ENCODE measurements around the gene SPTLC2. TPM values are rescaled to one million over a fixed set of nuclear protein-coding genes. Genes with fewer than 3 reads are reported as not detected.

The SPTLC2 gene
- total RNA-seq, 1 experiment from 2014 or later, result 32.6 TPM

GRCh38 chr14:77642407-77642806 lies 26.0 kb upstream of the SPTLC2 start:
- Histone ChIP-seq H3K4me2 (ENCODE audit: insufficient read depth, insufficient read length, low read length) (no peak overlapping the region), H3T11ph (ENCODE audit: low read length) (no peak overlapping the region), H3K27me3 (ENCODE audit: insufficient read depth, low read length) (no peaks in the 10 kb centered on the region), H3K56ac (ENCODE audit: insufficient read length, low read depth, low read length) (no peak overlapping the region), H2AK5ac (ENCODE audit: insufficient read length, low read length) (no peak overlapping the region), H3K4ac (ENCODE audit: low read depth, low read length) (no peak overlapping the region), H3K14ac (ENCODE audit: insufficient read depth, low read length) (no peak overlapping the region), H3K18ac (ENCODE audit: insufficient read length, low read depth, low read length) (no peak overlapping the region), H3K4me1 (ENCODE audit: insufficient read depth, low read length) (no peaks in the 10 kb centered on the region), H4K20me1 (ENCODE audit: control insufficient read depth, insufficient read depth, insufficient read length) (no peaks in the 10 kb centered on the region), H3K9me3 (ENCODE audit: control insufficient read depth, low read depth, low read length) (no peaks in the 10 kb centered on the region), H3K23ac (ENCODE audit: insufficient read length, low read depth, low read length) (no peak overlapping the region), H3K79me1 (ENCODE audit: insufficient read depth, low read depth, low read length, poor library complexity, severe bottlenecking) (no peaks in the 10 kb centered on the region), H3K79me2 (ENCODE audit: insufficient read depth, low read length) (no peaks in the 10 kb centered on the region), H2BK120ac (ENCODE audit: low read depth, low read length, poor library complexity, severe bottlenecking) (no peak overlapping the region), H3K23me2 (ENCODE audit: insufficient read length, low read depth, low read length, poor library complexity, severe bottlenecking) (no peaks in the 10 kb centered on the region), H2AFZ (ENCODE audit: low read length) (no peak overlapping the region), H2BK5ac (ENCODE audit: insufficient read length, low read length) (no peak overlapping the region), H3K9ac (ENCODE audit: extremely low read depth, insufficient read length, low read length) (no peak overlapping the region), H4K8ac (replicated peaks; ENCODE audit: insufficient read length, low read depth, low read length) (no peak overlapping the region), H4K5ac (ENCODE audit: insufficient read length, low read depth, low read length) (no peak overlapping the region), H3K27ac (ENCODE audit: insufficient read length, low read depth, low read length) (no peak overlapping the region), H2BK12ac (ENCODE audit: insufficient read length, low read depth, low read length) (no peak overlapping the region), H2BK20ac (ENCODE audit: low read depth, low read length, poor library complexity, severe bottlenecking) (no peak overlapping the region), H4K91ac (ENCODE audit: insufficient read length, low read depth, low read length) (no peak overlapping the region), H2BK15ac (ENCODE audit: low read depth, low read length) (no peak overlapping the region)
- Mint-ChIP-seq H3K4me1 (no peaks in the 10 kb centered on the region), H3K27ac (no peak overlapping the region), H3K27me3 (ENCODE audit: low read depth) (no peaks in the 10 kb centered on the region; the same call in 1 of the 2 replicates), H3K4me3 (no peak overlapping the region), H3K36me3 (ENCODE audit: insufficient read depth in 1 of 3, low read depth in 3 of 3) (0 out of 7 replicates have a peak, but pooled peaks cover 0 to 2% (median 0%) of the 10 kb centered on the region in 3 experiments), H3K9me3 (peaks cover 4 to 9% of the 10 kb centered on the region in 2 experiments)
- no peak for DNase-seq
- TF ChIP-seq CTCF (conservative IDR thresholded peaks at IDR 0.05), result no peak
- no CpG with 5 or more reads among the region's 7 CpGs for WGBS (ENCODE audit: extremely low coverage, insufficient read length, low lambda C conversion rate)
